HepG2 (cell line): Measurements from ENCODE around the gene DICER1. TPM values are rescaled to one million over a fixed set of nuclear protein-coding genes. Genes with fewer than 3 reads are reported as not detected.

Experiments used
- ATAC-seq: fragments of 200-7000 bp; cut with Tn5 transposase; 3 replicates; pipeline ENCODE4 v1.9.1; 2020; ENCODE audit warnings: mild to moderate bottlenecking, moderate library complexity
- BruUV-seq: library from RNA; stranded (reverse); fragments of 400-500 nt; replicated peaks from 2 replicates; lab custom pipeline; 2021; lab: Mats Ljungman, UMichigan
- CTCF ChIA-PET: fragments of 300-600 bp; formaldehyde crosslinking; extraction: SDS; loops from one replicate; lab custom pipeline; 2021; ENCODE audit warnings: low total read pairs, inconsistent platforms, low intra/inter-chr PET ratio; lab: Yijun Ruan, JAX
- POLR2A ChIA-PET: fragments of 350-600 bp; sonication (Branson Sonifier 250); formaldehyde crosslinking; loops from one replicate; lab custom pipeline; 2020; ENCODE audit warnings: antibody characterized with exemption, inconsistent platforms; lab: Yijun Ruan, JAX
- DNase-seq: peaks from one replicate; pipeline ENCODE4 v3.0.0-alpha.2; 2015; ENCODE audit warnings: low spot score
- FAIRE-seq: peaks from 3 replicates; lab custom pipeline; 2011; peaks lifted over from hg19 to GRCh38; lab: Jason Lieb, UNC
- H2AFZ ChIP-seq: one replicate; pipeline ENCODE4 v1.6.1; 2011; ENCODE audit warnings: low read length, inconsistent platforms
- H3K27ac ChIP-seq: fragments of 300-600 bp; 3 replicates; pipeline ENCODE4 v1.8.0; 2011; ENCODE audit warnings: mixed run types, mild to moderate bottlenecking, mixed read lengths, low read length, inconsistent platforms; ENCODE audit not compliant: insufficient read depth; ENCODE audit errors: extremely low read length
- H3K27me3 ChIP-seq, 2 experiments: fragments of 200-600 bp in 1 of 2; 2 replicates in 1 of 2; 3 replicates in 1 of 2; pipeline versions ENCODE4 v1.6.0 to v1.8.0; 2011; ENCODE audit warnings: low read length in 2 of 2, mild to moderate bottlenecking in 2 of 2, moderate library complexity in 2 of 2, inconsistent platforms in 1 of 2; ENCODE audit not compliant: insufficient read depth in 2 of 2, control insufficient read depth in 1 of 2
- H3K36me3 ChIP-seq, 2 experiments: fragments of 200-600 bp in 1 of 2; replicated peaks in 1 of 2; 2 replicates in 1 of 2; 3 replicates in 1 of 2; pipeline versions ENCODE4 v1.5.1 to v1.8.0; 2011; ENCODE audit warnings: low read length in 2 of 2, inconsistent platforms in 1 of 2; ENCODE audit not compliant: insufficient read depth in 2 of 2, control insufficient read depth in 1 of 2
- H3K4me1 ChIP-seq: 2 replicates; pipeline ENCODE4 v1.5.1; 2012; ENCODE audit warnings: low read length, inconsistent platforms; ENCODE audit not compliant: insufficient read depth
- H3K4me2 ChIP-seq: 2 replicates; pipeline ENCODE4 v1.6.0; 2011; ENCODE audit warnings: low read depth, low read length, inconsistent platforms
- H3K4me3 ChIP-seq, 3 experiments: fragments of 200-600 bp in 1 of 3; sonication (generic), shearing (Covaris generic) in 1 of 3; replicated peaks in 1 of 3; 2 replicates each; pipeline ENCODE4 v1.5.1; 2011 to 2016; ENCODE audit warnings: low read length in 3 of 3, inconsistent platforms in 2 of 3, low read depth in 2 of 3, mild to moderate bottlenecking in 2 of 3, control low read depth in 1 of 3, mixed read lengths in 1 of 3; ENCODE audit not compliant: insufficient read depth in 1 of 3
- H3K79me2 ChIP-seq: one replicate; pipeline ENCODE4 v1.6.1; 2011; ENCODE audit warnings: low read length, inconsistent platforms; ENCODE audit not compliant: insufficient read depth
- H3K9ac ChIP-seq: 2 replicates; pipeline ENCODE4 v1.6.0; 2011; ENCODE audit warnings: mild to moderate bottlenecking, low read depth, low read length, inconsistent platforms; ENCODE audit not compliant: insufficient read depth
- H3K9me3 ChIP-seq: 2 replicates; pipeline ENCODE4 v1.5.1; 2012; ENCODE audit warnings: mild to moderate bottlenecking, low read length
- H4K20me1 ChIP-seq: 2 replicates; pipeline ENCODE4 v1.6.0; 2011; ENCODE audit warnings: inconsistent platforms, mild to moderate bottlenecking, low read length, moderate library complexity; ENCODE audit not compliant: insufficient read depth
- AHR ChIP-seq: IDR thresholded peaks from 2 replicates; pipeline ENCODE4 v1.6.1; 2018; ENCODE audit warnings: missing genetic modification reagents, missing compliant biosample characterization
- CBX2 ChIP-seq, 2 experiments: fragments of 200-600 bp in 1 of 2; sonication (generic); formaldehyde crosslinking in 1 of 2; IDR thresholded peaks; 2 replicates each; pipeline versions ENCODE4 v1.7.0 to v1.8.1; 2018 to 2022; ENCODE audit warnings: low read depth in 2 of 2, low read length in 1 of 2, mild to moderate bottlenecking in 1 of 2, missing genetic modification reagents in 1 of 2
- NR0B2 ChIP-seq: sonication (generic); formaldehyde crosslinking; IDR thresholded peaks from 2 replicates; pipeline ENCODE4 v1.4.0; 2020; ENCODE audit warnings: mild to moderate bottlenecking, missing genetic modification reagents
- PLSCR1 ChIP-seq: sonication (generic); formaldehyde crosslinking; IDR thresholded peaks from 2 replicates; pipeline ENCODE4 v1.5.0; 2020; ENCODE audit warnings: missing genetic modification reagents, mild to moderate bottlenecking, borderline replicate concordance
- SALL1 ChIP-seq: sonication (generic); formaldehyde crosslinking; IDR thresholded peaks from 2 replicates; pipeline ENCODE4 v1.8.0; 2022; ENCODE audit warnings: mild to moderate bottlenecking, missing genetic modification reagents
- SIX4 ChIP-seq: sonication (generic); formaldehyde crosslinking; IDR thresholded peaks from 2 replicates; pipeline ENCODE4 v1.4.0; 2020; ENCODE audit warnings: missing genetic modification reagents
- ZBTB8A ChIP-seq: sonication (generic); formaldehyde crosslinking; IDR thresholded peaks from 2 replicates; pipeline ENCODE4 v1.4.0; 2020; ENCODE audit warnings: mild to moderate bottlenecking, low read depth, missing genetic modification reagents, borderline replicate concordance
- ZNF20 ChIP-seq: sonication (generic); formaldehyde crosslinking; IDR thresholded peaks from 2 replicates; pipeline ENCODE4 v1.4.0; 2020; ENCODE audit warnings: mild to moderate bottlenecking, moderate library complexity, missing genetic modification reagents
- ZNF512 ChIP-seq: sonication (generic); formaldehyde crosslinking; IDR thresholded peaks from 2 replicates; pipeline ENCODE4 v1.4.0; 2020; ENCODE audit warnings: mild to moderate bottlenecking, missing genetic modification reagents
- ZNF607 ChIP-seq: sonication (generic); formaldehyde crosslinking; IDR thresholded peaks from 2 replicates; pipeline ENCODE4 v1.5.1; 2020; ENCODE audit warnings: missing genetic modification reagents, mild to moderate bottlenecking, borderline replicate concordance
- ZNF639 ChIP-seq: conservative IDR thresholded peaks from 2 replicates; pipeline ENCODE4 v1.6.1; 2018; ENCODE audit warnings: missing genetic modification reagents
- ZNF775 ChIP-seq: sonication (generic); formaldehyde crosslinking; IDR thresholded peaks from 2 replicates; pipeline ENCODE4 v1.4.0; 2020; ENCODE audit warnings: missing genetic modification reagents, mild to moderate bottlenecking, moderate library complexity, borderline replicate concordance
- WGBS: methylation state at CpG from one replicate; pipeline ENCODE4 v1.1.6; 2017; ENCODE audit warnings: low lambda C conversion rate; 5-methylcytosine and 5-hydroxymethylcytosine counted together
- in situ Hi-C: cut with HindIII; loops from 2 replicates; pipeline ENCODE4 v1.10.0; 2017; ENCODE audit warnings: low pct_unique_long_range_greater_than_20kb; ENCODE audit not compliant: extremely low pct_ligation_motif_present
- intact Hi-C: fragments of 100-400 bp; cut with micrococcal nuclease; formaldehyde crosslinking; loops from one replicate; pipeline ENCODE4 v1.10.0; 2022; ENCODE audit not compliant: unreplicated experiment
- polyA plus RNA-seq, 8 experiments: library from polyadenylated mRNA; depleted of rRNA in 3 of 8; stranded (reverse) in 7 of 8; unstranded in 1 of 8; fragments of >200 nt; fragmentation: Illumina TruSeq in 4 of 8; extraction: Trizol in 4 of 8; gene quantifications; 2 replicates each; pipeline versions ENCODE4 v1.2.1 to v1.2.3, GENCODE V29; 2011 to 2016; ENCODE audit warnings: low read depth in 4 of 8, missing spikeins in 1 of 8, mixed read lengths in 1 of 8; ENCODE audit not compliant: insufficient read depth in 1 of 8
- total RNA-seq, 5 experiments: library from RNA; depleted of rRNA; stranded (reverse); fragments of >200 nt; fragmentation: Illumina TruSeq; extraction: Trizol; gene quantifications; 2 replicates each; pipeline ENCODE4 v1.2.3, GENCODE V29; 2016; ENCODE audit warnings: low read depth in 1 of 5

Gene DICER1
- total and polyA plus RNA-seq, 2 of the 13 experiments (the other 11 are each of a cell fraction or from before 2014, with no cell fraction given) = 31.8 to 61.9 TPM

GRCh38 chr14:95153866-95154265 lies 3.5 kb downstream of the DICER1 start (continued):
- TF ChIP-seq ZNF512 (CRISPR knock-in tag) = no peak
- no peak for TF ChIP-seq ZNF20 (CRISPR knock-in tag)
- TF ChIP-seq CBX2 (IDR thresholded peaks at IDR 0.05; ENCODE audit: low read depth, low read length) = no peak
- TF ChIP-seq CBX2 (CRISPR knock-in tag; IDR thresholded peaks at IDR 0.05; ENCODE audit: low read depth) = no peak
- no peak for TF ChIP-seq PLSCR1 (CRISPR knock-in tag)
- no peak for TF ChIP-seq ZNF639 (CRISPR knock-in tag)
- TF ChIP-seq ZBTB8A (CRISPR knock-in tag) = no peak
- no peak for TF ChIP-seq AHR (CRISPR knock-in tag)

- POLR2A ChIA-PET = no interaction called here
Observed at GRCh38 chr14:95151561-95151960, 5.8 kb downstream of the DICER1 start.

More at GRCh38 chr14:95151561-95151960, 5.8 kb downstream of the DICER1 start:
- no peak overlapping the region for H3K4me3 ChIP-seq
- DNase-seq (no peak), FAIRE-seq (no peak), ATAC-seq (no peak)
- no peak overlapping the region for H3K4me2 ChIP-seq
- H3K9me3 ChIP-seq = no peaks in the 10 kb centered on the region
- CTCF ChIA-PET = no interaction called here
- TF ChIP-seq SIX4 (CRISPR knock-in tag) (no peak), ZNF775 (CRISPR knock-in tag) (no peak), NR0B2 (CRISPR knock-in tag) (no peak), SALL1 (CRISPR knock-in tag) (no peak), ZNF607 (CRISPR knock-in tag) (no peak)
- H3K27ac ChIP-seq = no peak overlapping the region
- H3K27me3 ChIP-seq = no peaks in the 10 kb centered on the region; a peak in 1 of 5 replicates
- no TSS peak for BruUV-seq
- no peak overlapping the region for H2AFZ ChIP-seq
- intact Hi-C loops = loop anchor here (10.0 kb wide), 1 partner anchor 183 kb away; no protein-coding TSS in a partner anchor
- H3K9ac ChIP-seq = no peak overlapping the region
- WGBS = 97% methylated on average over 8 of the region's 8 CpGs
- peaks cover 0 to under 1% of the 10 kb centered on the region in 2 experiments; a peak in 1 of 5 replicates for H3K36me3 ChIP-seq
- peaks cover 99% of the 10 kb centered on the region for H3K79me2 ChIP-seq
- in situ Hi-C loops = no loop called here
- H3K4me1 ChIP-seq = peaks cover 63% of the 10 kb centered on the region
- no peaks in the 10 kb centered on the region; the same call in none of the 2 replicates for H4K20me1 ChIP-seq
